GM23248 (cell line): ENCODE measurements around the gene SLX4IP. TPM values are rescaled to one million over a fixed set of nuclear protein-coding genes. Genes with fewer than 3 reads are reported as not detected.
A peak's percentile ranks its signal among the peaks of the same experiment; 100 is the strongest.

Source experiments
- DNase-seq: peaks from one replicate; pipeline ENCODE4 v3.0.0-alpha.2; 2015
- H2AFZ ChIP-seq: fragments of 200-600 bp; sonication (generic); 2 replicates; pipeline ENCODE4 v1.6.1; 2016; ENCODE audit warnings: antibody characterized with exemption
- H3F3A ChIP-seq: fragments of 200-600 bp; sonication (generic); 2 replicates; pipeline ENCODE4 v1.6.1; 2016; ENCODE audit warnings: mild to moderate bottlenecking, antibody characterized with exemption, mixed run types; ENCODE audit not compliant: insufficient read depth
- H3K27ac ChIP-seq: fragments of 200-600 bp; sonication (generic); 2 replicates; pipeline ENCODE4 v1.5.1; 2016; ENCODE audit warnings: mild to moderate bottlenecking
- H3K27me3 ChIP-seq: fragments of 200-600 bp; sonication (generic); replicated peaks from 2 replicates; pipeline ENCODE4 v1.6.1; 2016; ENCODE audit warnings: mild to moderate bottlenecking; ENCODE audit not compliant: insufficient read depth
- H3K36me3 ChIP-seq: fragments of 200-600 bp; sonication (generic); 2 replicates; pipeline ENCODE4 v1.6.1; 2016; ENCODE audit warnings: low read depth, mild to moderate bottlenecking
- H3K4me1 ChIP-seq: fragments of 200-600 bp; sonication (generic); 2 replicates; pipeline ENCODE4 v1.6.1; 2016; ENCODE audit warnings: mild to moderate bottlenecking; ENCODE audit not compliant: insufficient read depth
- H3K4me2 ChIP-seq: fragments of 200-600 bp; sonication (generic); one replicate; pipeline ENCODE4 v1.6.1; 2016; ENCODE audit warnings: mild to moderate bottlenecking; ENCODE audit not compliant: unreplicated experiment
- H3K4me3 ChIP-seq: fragments of 200-600 bp; sonication (generic); 2 replicates; pipeline ENCODE4 v1.5.1; 2016; ENCODE audit warnings: mild to moderate bottlenecking
- H3K79me2 ChIP-seq: fragments of 200-600 bp; sonication (generic); 2 replicates; pipeline ENCODE4 v1.6.1; 2016; ENCODE audit warnings: mild to moderate bottlenecking; ENCODE audit not compliant: insufficient read depth
- H3K9ac ChIP-seq: fragments of 200-600 bp; sonication (generic); 2 replicates; pipeline ENCODE4 v1.6.1; 2016; ENCODE audit warnings: mild to moderate bottlenecking
- H3K9me2 ChIP-seq: fragments of 200-600 bp; sonication (generic); 2 replicates; pipeline ENCODE4 v1.6.1; 2016; ENCODE audit warnings: mixed run types, mild to moderate bottlenecking, moderate library complexity; ENCODE audit not compliant: insufficient read depth
- H3K9me3 ChIP-seq: fragments of 200-600 bp; sonication (generic); one replicate; pipeline ENCODE4 v1.6.1; 2017; ENCODE audit warnings: low read depth
- H4K20me1 ChIP-seq: fragments of 200-600 bp; sonication (generic); 2 replicates; pipeline ENCODE4 v1.6.0; 2016; ENCODE audit not compliant: insufficient read depth
- EZH2 ChIP-seq: fragments of 200-600 bp; sonication (generic); IDR thresholded peaks from 2 replicates; pipeline ENCODE4 v1.6.1; 2018; ENCODE audit warnings: antibody characterized with exemption, mild to moderate bottlenecking; ENCODE audit not compliant: insufficient read depth, poor library complexity, severe bottlenecking
- EZH2phosphoT487 ChIP-seq: fragments of 200-600 bp; sonication (generic); IDR thresholded peaks from 2 replicates; pipeline ENCODE4 v1.6.1; 2018; ENCODE audit warnings: antibody characterized with exemption, moderate library complexity, mild to moderate bottlenecking, low read depth; ENCODE audit not compliant: insufficient read depth
- WGBS, 2 experiments: methylation state at CpG; one replicate each; pipeline ENCODE4 v1.1.6; 2015 to 2017; ENCODE audit warnings: low lambda C conversion rate in 2 of 2, low coverage in 1 of 2; ENCODE audit errors: missing lambda C conversion rate in 2 of 2; 5-methylcytosine and 5-hydroxymethylcytosine counted together
- in situ Hi-C: fragments of 300-500 bp; cut with MboI; formaldehyde crosslinking; loops from 2 replicates; pipeline ENCODE4 v1.15.0; 2020
- polyA plus RNA-seq: library from polyadenylated mRNA; unstranded; fragments of >200 nt; fragmentation: Nextera tagmentation; extraction: Ambion mirVana; gene quantifications from 2 replicates; pipeline ENCODE4 v1.2.1, GENCODE V29; 2016
- total RNA-seq: library from RNA; depleted of rRNA; stranded (reverse); fragments of >200 nt; shearing (Covaris generic); gene quantifications from 2 replicates; pipeline ENCODE4 v1.2.3, GENCODE V29; 2014

The SLX4IP gene
- total and polyA plus RNA-seq, 2 experiments from 2014 or later, result 3.7 to 3.9 TPM

DNA sequence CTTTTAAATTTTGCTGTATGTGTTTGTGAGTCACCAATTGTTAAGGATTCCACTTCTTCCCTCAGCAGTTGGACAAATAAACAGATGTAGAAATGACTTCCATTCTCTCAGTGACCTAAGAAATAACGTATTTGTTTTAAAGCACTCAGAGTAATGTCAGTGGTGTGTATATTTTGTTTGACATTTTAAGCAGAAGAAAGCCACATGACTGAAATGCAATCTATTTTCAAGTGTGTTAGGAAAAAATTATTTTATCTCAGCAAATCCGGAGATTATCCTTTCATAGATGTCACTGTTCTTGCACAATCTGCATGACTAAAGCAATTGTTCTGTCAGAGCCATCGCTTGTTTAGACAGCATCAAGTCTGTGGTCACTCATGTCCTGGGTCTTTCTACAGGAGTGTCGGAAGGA is 161.6 kb downstream of the SLX4IP start:
- Histone ChIP-seq H4K20me1 (no peaks in the 10 kb centered on the region), H2AFZ (no peak overlapping the region), H3K4me1 (peaks cover 44% of the 10 kb centered on the region), H3K4me3 (peak overlapping the region; percentile 3; the same call in 1 of the 2 replicates), H3K9me2 (no peaks in the 10 kb centered on the region), H3K9ac (0 out of 2 replicates have a peak overlapping the region, but pooled peaks have one; percentile 1), H3K9me3 (no peaks in the 10 kb centered on the region), H3K79me2 (no peaks in the 10 kb centered on the region), H3K4me2 (peak overlapping the region; percentile 31), H3K27ac (peak overlapping the region; percentile 58), H3K27me3 (no peaks in the 10 kb centered on the region), H3K36me3 (no peaks in the 10 kb centered on the region), H3F3A (peaks cover 34% of the 10 kb centered on the region)
- DNase-seq, result peak; percentile 86
- in situ Hi-C loops, result no loop called here
- 8 to 15% methylated on average over 4 of the region's 4 CpGs for WGBS, 2 experiments
- TF ChIP-seq EZH2 (no peak), EZH2phosphoT487 (no peak)

DNA sequence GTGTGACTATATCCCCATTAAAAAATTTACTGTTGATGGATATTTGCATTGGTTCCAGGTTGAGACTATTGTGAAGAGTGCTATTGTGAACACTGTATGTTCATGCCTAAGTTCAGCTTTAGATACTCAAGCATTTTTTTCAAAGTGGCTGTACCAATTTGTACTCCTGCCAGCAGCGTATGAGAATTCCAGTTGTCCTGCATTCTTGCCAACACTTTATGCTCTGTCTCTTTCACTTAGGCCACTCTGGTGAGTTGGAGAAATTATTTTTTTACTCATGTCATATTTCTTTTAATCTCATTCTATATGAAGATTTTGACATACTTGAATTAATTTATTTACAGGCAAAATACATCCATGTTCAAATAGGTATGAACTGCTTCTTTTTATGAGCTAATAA is 162.5 kb downstream of the SLX4IP start:
- Histone ChIP-seq H3K4me2 (no peak overlapping the region), H3K9me3 (no peaks in the 10 kb centered on the region), H3K36me3 (no peaks in the 10 kb centered on the region), H3K27ac (no peak overlapping the region), H3K4me3 (no peak overlapping the region), H3K27me3 (no peaks in the 10 kb centered on the region), H3K79me2 (no peaks in the 10 kb centered on the region), H2AFZ (no peak overlapping the region), H3K9ac (no peak overlapping the region), H3F3A (peaks cover 30% of the 10 kb centered on the region), H4K20me1 (no peaks in the 10 kb centered on the region), H3K9me2 (no peaks in the 10 kb centered on the region), H3K4me1 (peaks cover 35% of the 10 kb centered on the region)
- in situ Hi-C loops, result no loop called here
- no peak for TF ChIP-seq EZH2
- TF ChIP-seq EZH2phosphoT487, result no peak
- no peak for DNase-seq
- 87 to 96% methylated on average over 1 of the region's 1 CpG for WGBS, 2 experiments

- TF ChIP-seq EZH2phosphoT487, result no peak
- no peak for TF ChIP-seq EZH2
- H3K9me2 ChIP-seq, result no peaks in the 10 kb centered on the region
- no peaks in the 10 kb centered on the region for H3K36me3 ChIP-seq
- no peak overlapping the region for H3K27ac ChIP-seq
- H3K9me3 ChIP-seq, result no peaks in the 10 kb centered on the region
- no peaks in the 10 kb centered on the region for H3K79me2 ChIP-seq
- peaks cover 35% of the 10 kb centered on the region for H3K4me1 ChIP-seq
- in situ Hi-C loops, result no loop called here
- no peak overlapping the region for H3K4me2 ChIP-seq
- H4K20me1 ChIP-seq, result no peaks in the 10 kb centered on the region
- H3K4me3 ChIP-seq, result no peak overlapping the region
- H3F3A ChIP-seq, result peaks cover 42% of the 10 kb centered on the region
- no peak overlapping the region for H3K9ac ChIP-seq
- WGBS, 2 experiments, result 82 to 87% methylated on average over 4 of the region's 4 CpGs
- H2AFZ ChIP-seq, result no peak overlapping the region
- no peak for DNase-seq
- H3K27me3 ChIP-seq, result no peaks in the 10 kb centered on the region
These were observed 167.2 kb downstream of the SLX4IP start for GRCh38 chr20:10602221-10602871.

DNA sequence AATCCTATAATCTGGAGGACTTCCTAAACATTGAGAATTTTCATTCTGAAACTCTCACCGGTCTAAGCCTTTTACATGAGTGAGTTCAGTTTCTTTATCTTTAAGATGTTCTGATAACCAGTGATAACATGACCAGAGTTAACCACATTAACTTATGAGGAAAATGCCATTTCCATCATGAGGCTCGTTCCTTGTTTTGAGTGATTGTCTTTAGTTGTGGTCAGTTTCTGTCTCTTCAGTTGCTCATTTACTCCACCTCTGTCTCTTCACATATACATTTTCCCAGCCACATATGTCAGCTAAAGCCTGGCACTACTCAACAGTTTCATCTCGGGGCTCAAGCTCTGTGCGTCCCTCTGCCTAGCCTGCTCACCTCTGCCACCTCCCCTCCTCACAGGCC is 168.3 kb downstream of the SLX4IP start:
- no peak overlapping the region for H3K4me3 ChIP-seq
- H3K9ac ChIP-seq, result no peak overlapping the region
- no peak for DNase-seq
- H3K4me2 ChIP-seq, result no peak overlapping the region
- peaks cover 30% of the 10 kb centered on the region for H3K4me1 ChIP-seq
- H3F3A ChIP-seq, result peaks cover 34% of the 10 kb centered on the region
- TF ChIP-seq EZH2, result no peak
- no peak for TF ChIP-seq EZH2phosphoT487
- in situ Hi-C loops, result no loop called here
- no peaks in the 10 kb centered on the region for H3K9me2 ChIP-seq
- H3K79me2 ChIP-seq, result no peaks in the 10 kb centered on the region
- WGBS, 2 experiments, result 98 to 99% methylated on average over 4 of the region's 4 CpGs
- H3K27ac ChIP-seq, result no peak overlapping the region
- H3K27me3 ChIP-seq, result no peaks in the 10 kb centered on the region
- H2AFZ ChIP-seq, result no peak overlapping the region
- no peaks in the 10 kb centered on the region for H3K36me3 ChIP-seq
- no peaks in the 10 kb centered on the region for H3K9me3 ChIP-seq
- H4K20me1 ChIP-seq, result no peaks in the 10 kb centered on the region
